ENCODE data around the gene ST6GALNAC3. TPM values are rescaled to one million over a fixed set of nuclear protein-coding genes. Genes with fewer than 3 reads are reported as not detected.

ST6GALNAC3 gene
- total and polyA plus RNA-seq, 2 donors, result 1.2 to 1.8 TPM

GRCh38 chr1:76225526-76225925, 151.0 kb downstream of the ST6GALNAC3 start:
- H3K9me3 ChIP-seq (ENCODE audit: control insufficient read depth in 2 of 2, insufficient read depth in 1 of 2, low read length in 1 of 2), result no peaks in the 10 kb centered on the region
- no peaks in the 10 kb centered on the region for H3K27me3 ChIP-seq (ENCODE audit: control insufficient read depth in 2 of 2, insufficient read depth in 1 of 2, low read length in 1 of 2)
- no peaks in the 10 kb centered on the region for H3K36me3 ChIP-seq (ENCODE audit: control insufficient read depth in 2 of 2, insufficient read depth in 2 of 2, low read length in 1 of 2)
- H3K27ac ChIP-seq (ENCODE audit: low read depth in 1 of 2, low read length in 1 of 2), result no peak overlapping the region
- no peak for DNase-seq (ENCODE audit: low read depth in 6 of 9, low spot score in 9 of 9)
- WGBS, result 89% methylated on average over 1 of the region's 1 CpG
- no peak overlapping the region for H3K4me3 ChIP-seq (ENCODE audit: low read length in 2 of 2)
- H3K4me1 ChIP-seq (ENCODE audit: control insufficient read depth in 2 of 2, insufficient read depth in 2 of 2, low read length in 2 of 2), result peaks cover 16 to 23% of the 10 kb centered on the region in 2 donors

DNA sequence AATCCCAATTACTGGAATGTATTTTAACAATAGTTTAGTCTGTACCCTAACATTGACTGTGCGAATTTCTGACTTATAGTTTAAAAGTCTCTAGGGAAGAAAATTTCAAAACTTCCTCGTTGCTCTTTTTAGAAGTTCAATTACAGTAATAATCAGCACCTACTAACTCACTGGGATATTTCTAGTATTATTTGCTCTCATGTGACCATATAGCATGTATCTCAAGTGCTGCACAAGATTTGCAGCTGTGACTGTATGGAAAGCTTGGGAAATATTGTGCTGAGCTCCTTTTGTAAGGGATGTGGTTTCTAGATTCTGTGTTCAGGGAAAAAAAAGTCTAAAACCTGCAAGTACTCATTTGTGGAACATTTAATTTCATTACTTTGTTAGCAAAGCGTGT, 153.1 kb downstream of the ST6GALNAC3 start:
- Histone ChIP-seq H3K4me1 (ENCODE audit: control insufficient read depth in 2 of 2, insufficient read depth in 2 of 2, low read length in 2 of 2) (peaks cover 16 to 22% of the 10 kb centered on the region in 2 donors), H3K27ac (ENCODE audit: low read depth in 1 of 2, low read length in 1 of 2) (peak overlapping the region; percentile 26 to 74), H3K9me3 (ENCODE audit: control insufficient read depth in 2 of 2, insufficient read depth in 1 of 2, low read length in 1 of 2) (no peaks in the 10 kb centered on the region), H3K27me3 (ENCODE audit: control insufficient read depth in 2 of 2, insufficient read depth in 1 of 2, low read length in 1 of 2) (no peaks in the 10 kb centered on the region), H3K4me3 (ENCODE audit: low read length in 2 of 2) (no peak overlapping the region), H3K36me3 (ENCODE audit: control insufficient read depth in 2 of 2, insufficient read depth in 2 of 2, low read length in 1 of 2) (no peaks in the 10 kb centered on the region)
- DNase-seq (ENCODE audit: low read depth in 6 of 9, low spot score in 9 of 9), result peak in 1 of 9 donors; percentile 32
- 76% methylated on average over 3 of the region's 3 CpGs for WGBS

GRCh38 chr1:76229279-76230005, 154.9 kb downstream of the ST6GALNAC3 start:
- Histone ChIP-seq H3K9me3 (ENCODE audit: control insufficient read depth in 2 of 2, insufficient read depth in 1 of 2, low read length in 1 of 2) (no peaks in the 10 kb centered on the region), H3K27ac (ENCODE audit: low read depth in 1 of 2, low read length in 1 of 2) (peak overlapping the region in 1 of 2 donors; percentile 74), H3K4me1 (ENCODE audit: control insufficient read depth in 2 of 2, insufficient read depth in 2 of 2, low read length in 2 of 2) (peaks cover 16 to 22% of the 10 kb centered on the region in 2 donors), H3K36me3 (ENCODE audit: control insufficient read depth in 2 of 2, insufficient read depth in 2 of 2, low read length in 1 of 2) (no peaks in the 10 kb centered on the region), H3K27me3 (ENCODE audit: control insufficient read depth in 2 of 2, insufficient read depth in 1 of 2, low read length in 1 of 2) (no peaks in the 10 kb centered on the region), H3K4me3 (ENCODE audit: low read length in 2 of 2) (no peak overlapping the region)
- DNase-seq (ENCODE audit: low read depth in 6 of 9, low spot score in 9 of 9), result peak in 1 of 9 donors; percentile 36
- 78% methylated on average over 7 of the region's 7 CpGs for WGBS

GRCh38 chr1:76230842-76231281, 156.3 kb downstream of the ST6GALNAC3 start:
- 95% methylated on average over 2 of the region's 2 CpGs for whole genome bisulfite sequencing
- Histone ChIP-seq H3K4me1 (ENCODE audit: control insufficient read depth in 2 of 2, insufficient read depth in 2 of 2, low read length in 2 of 2) (peaks cover 16 to 22% of the 10 kb centered on the region in 2 donors), H3K9me3 (ENCODE audit: control insufficient read depth in 2 of 2, insufficient read depth in 1 of 2, low read length in 1 of 2) (no peaks in the 10 kb centered on the region), H3K27ac (ENCODE audit: low read depth in 1 of 2, low read length in 1 of 2) (no peak overlapping the region), H3K27me3 (ENCODE audit: control insufficient read depth in 2 of 2, insufficient read depth in 1 of 2, low read length in 1 of 2) (no peaks in the 10 kb centered on the region), H3K4me3 (ENCODE audit: low read length in 2 of 2) (no peak overlapping the region), H3K36me3 (ENCODE audit: control insufficient read depth in 2 of 2, insufficient read depth in 2 of 2, low read length in 1 of 2) (no peaks in the 10 kb centered on the region)
- no peak for DNase-seq (ENCODE audit: low read depth in 6 of 9, low spot score in 9 of 9)

- Histone ChIP-seq H3K9me3 (ENCODE audit: control insufficient read depth in 2 of 2, insufficient read depth in 1 of 2, low read length in 1 of 2) (no peaks in the 10 kb centered on the region), H3K4me1 (ENCODE audit: control insufficient read depth in 2 of 2, insufficient read depth in 2 of 2, low read length in 2 of 2) (peaks cover 16 to 22% of the 10 kb centered on the region in 2 donors), H3K27ac (ENCODE audit: low read depth in 1 of 2, low read length in 1 of 2) (no peak overlapping the region), H3K36me3 (ENCODE audit: control insufficient read depth in 2 of 2, insufficient read depth in 2 of 2, low read length in 1 of 2) (no peaks in the 10 kb centered on the region), H3K27me3 (ENCODE audit: control insufficient read depth in 2 of 2, insufficient read depth in 1 of 2, low read length in 1 of 2) (no peaks in the 10 kb centered on the region), H3K4me3 (ENCODE audit: low read length in 2 of 2) (no peak overlapping the region)
- WGBS, result 87% methylated on average over 4 of the region's 4 CpGs
- no peak for DNase-seq (ENCODE audit: low read depth in 6 of 9, low spot score in 9 of 9)
These were observed 156.8 kb downstream of the ST6GALNAC3 start for GRCh38 chr1:76231320-76231719.

DNA sequence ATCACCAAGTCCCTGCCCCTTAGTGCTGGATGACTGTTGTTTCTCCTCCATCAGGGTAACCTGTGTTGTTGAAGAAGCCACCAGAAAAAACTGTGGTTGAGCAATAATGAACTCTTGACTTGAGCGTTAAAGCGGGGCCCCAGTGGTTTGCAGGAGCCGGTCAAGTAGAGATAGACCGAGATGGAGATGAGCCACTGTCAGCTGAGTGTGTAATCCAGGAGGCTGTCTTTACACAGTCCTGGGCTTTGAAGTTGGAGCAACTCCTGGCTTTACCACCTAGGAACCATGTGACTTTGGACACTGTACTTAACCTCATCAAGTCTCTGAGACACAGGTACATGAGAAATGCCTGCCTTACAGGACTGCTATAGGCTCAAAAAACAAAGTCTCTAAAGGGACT, 158.1 kb downstream of the ST6GALNAC3 start:
- WGBS, result 97% methylated on average over 4 of the region's 4 CpGs

DNA sequence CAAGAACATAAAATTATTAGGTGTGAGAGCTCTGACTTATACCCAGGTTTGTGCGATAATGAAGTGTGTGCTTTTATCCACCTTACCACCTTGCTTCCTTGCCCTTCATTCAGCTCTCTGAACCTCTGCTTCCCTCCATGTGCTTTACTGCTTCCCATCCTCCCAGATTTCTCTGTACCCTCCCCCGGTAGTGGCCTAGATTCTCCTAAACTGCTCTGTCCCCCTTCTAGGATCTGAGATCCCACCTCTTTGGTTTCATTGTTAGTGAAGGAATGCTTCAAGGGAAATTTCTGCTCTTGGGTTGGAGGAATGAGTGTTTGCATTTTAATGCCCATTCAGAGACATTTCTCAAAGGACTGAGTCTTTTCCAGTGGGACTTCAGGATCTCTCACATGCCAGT, 159.5 kb downstream of the ST6GALNAC3 start:
- WGBS, result 93% methylated on average over 2 of the region's 2 CpGs
- H3K27ac ChIP-seq (ENCODE audit: low read depth in 1 of 2, low read length in 1 of 2), result no peak overlapping the region
- no peaks in the 10 kb centered on the region for H3K27me3 ChIP-seq (ENCODE audit: control insufficient read depth in 2 of 2, insufficient read depth in 1 of 2, low read length in 1 of 2)
- no peaks in the 10 kb centered on the region for H3K36me3 ChIP-seq (ENCODE audit: control insufficient read depth in 2 of 2, insufficient read depth in 2 of 2, low read length in 1 of 2)
- no peaks in the 10 kb centered on the region for H3K9me3 ChIP-seq (ENCODE audit: control insufficient read depth in 2 of 2, insufficient read depth in 1 of 2, low read length in 1 of 2)
- DNase-seq (ENCODE audit: low read depth in 6 of 9, low spot score in 9 of 9), result no peak
- no peak overlapping the region for H3K4me3 ChIP-seq (ENCODE audit: low read length in 2 of 2)
- peaks cover 7 to 13% of the 10 kb centered on the region in 2 donors for H3K4me1 ChIP-seq (ENCODE audit: control insufficient read depth in 2 of 2, insufficient read depth in 2 of 2, low read length in 2 of 2)

More for the DNA sequence above, 158.1 kb downstream of the ST6GALNAC3 start:
- Histone ChIP-seq H3K27ac (ENCODE audit: low read depth in 1 of 2, low read length in 1 of 2) (no peak overlapping the region), H3K4me3 (ENCODE audit: low read length in 2 of 2) (no peak overlapping the region), H3K4me1 (ENCODE audit: control insufficient read depth in 2 of 2, insufficient read depth in 2 of 2, low read length in 2 of 2) (peaks cover 11 to 22% of the 10 kb centered on the region in 2 donors), H3K9me3 (ENCODE audit: control insufficient read depth in 2 of 2, insufficient read depth in 1 of 2, low read length in 1 of 2) (no peaks in the 10 kb centered on the region), H3K36me3 (ENCODE audit: control insufficient read depth in 2 of 2, insufficient read depth in 2 of 2, low read length in 1 of 2) (no peaks in the 10 kb centered on the region), H3K27me3 (ENCODE audit: control insufficient read depth in 2 of 2, insufficient read depth in 1 of 2, low read length in 1 of 2) (no peaks in the 10 kb centered on the region)
- no peak for DNase-seq (ENCODE audit: low read depth in 6 of 9, low spot score in 9 of 9)

DNA sequence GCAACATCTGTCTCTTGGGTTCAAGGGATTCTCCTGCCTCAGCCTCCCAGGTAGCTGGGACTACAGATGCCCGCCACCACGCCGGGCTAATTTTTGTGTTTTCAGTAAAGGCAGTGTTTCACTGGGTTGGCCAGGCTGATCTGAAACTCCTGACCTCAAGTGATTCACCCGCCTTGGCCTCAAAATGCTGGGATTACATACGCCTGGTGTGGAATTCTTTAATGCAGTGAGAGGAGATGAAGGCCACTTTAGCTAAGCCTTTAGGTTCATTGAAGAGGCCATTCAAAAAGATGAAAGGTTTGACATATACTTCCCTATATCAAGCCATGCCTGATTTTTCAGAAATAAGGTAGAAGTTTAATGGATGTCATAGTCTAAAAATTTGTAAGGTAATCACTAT, 162.7 kb downstream of the ST6GALNAC3 start:
- no peak overlapping the region for H3K27ac ChIP-seq (ENCODE audit: low read depth in 1 of 2, low read length in 1 of 2)
- DNase-seq (ENCODE audit: low read depth in 6 of 9, low spot score in 9 of 9), result no peak
- no peaks in the 10 kb centered on the region for H3K36me3 ChIP-seq (ENCODE audit: control insufficient read depth in 2 of 2, insufficient read depth in 2 of 2, low read length in 1 of 2)
- WGBS, result 95% methylated on average over 5 of the region's 5 CpGs
- H3K27me3 ChIP-seq (ENCODE audit: control insufficient read depth in 2 of 2, insufficient read depth in 1 of 2, low read length in 1 of 2), result no peaks in the 10 kb centered on the region
- peaks cover 0 to 5% of the 10 kb centered on the region in 2 donors for H3K4me1 ChIP-seq (ENCODE audit: control insufficient read depth in 2 of 2, insufficient read depth in 2 of 2, low read length in 2 of 2)
- no peak overlapping the region for H3K4me3 ChIP-seq (ENCODE audit: low read length in 2 of 2)
- H3K9me3 ChIP-seq (ENCODE audit: control insufficient read depth in 2 of 2, insufficient read depth in 1 of 2, low read length in 1 of 2), result no peaks in the 10 kb centered on the region

DNA sequence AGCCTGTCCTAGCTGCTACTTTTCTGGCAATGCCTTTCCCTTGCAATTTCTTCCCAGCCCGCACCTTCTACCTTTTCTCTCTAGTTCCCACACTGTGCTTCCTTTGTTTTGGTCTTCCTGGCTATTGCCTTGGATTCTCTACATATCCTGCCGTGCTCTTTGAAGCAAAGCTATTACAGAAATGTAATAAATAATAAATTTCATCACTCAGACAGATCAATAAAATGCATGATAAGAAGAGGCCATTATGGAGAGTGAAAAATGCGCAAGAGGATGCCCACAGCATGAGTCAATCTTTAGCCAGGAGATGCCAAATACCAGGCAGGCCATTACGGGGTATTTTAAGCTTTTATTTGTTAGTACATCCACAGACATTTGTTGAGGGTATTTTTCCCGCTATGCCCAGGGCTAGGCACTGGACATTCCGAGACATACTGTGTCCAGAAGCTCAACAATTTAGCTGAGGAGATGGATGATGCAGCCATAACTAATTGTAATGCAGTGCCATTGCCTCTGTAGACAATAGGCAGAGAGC, 163.6 kb downstream of the ST6GALNAC3 start:
- H3K27me3 ChIP-seq (ENCODE audit: control insufficient read depth in 2 of 2, insufficient read depth in 1 of 2, low read length in 1 of 2), result no peaks in the 10 kb centered on the region
- no peaks in the 10 kb centered on the region for H3K36me3 ChIP-seq (ENCODE audit: control insufficient read depth in 2 of 2, insufficient read depth in 2 of 2, low read length in 1 of 2)
- H3K27ac ChIP-seq (ENCODE audit: low read depth in 1 of 2, low read length in 1 of 2), result no peak overlapping the region
- H3K4me3 ChIP-seq (ENCODE audit: low read length in 2 of 2), result no peak overlapping the region
- H3K9me3 ChIP-seq (ENCODE audit: control insufficient read depth in 2 of 2, insufficient read depth in 1 of 2, low read length in 1 of 2), result no peaks in the 10 kb centered on the region
- 97% methylated on average over 6 of the region's 6 CpGs for WGBS
- H3K4me1 ChIP-seq (ENCODE audit: control insufficient read depth in 2 of 2, insufficient read depth in 2 of 2, low read length in 2 of 2), result peaks cover 0 to 5% of the 10 kb centered on the region in 2 donors
- no peak for DNase-seq (ENCODE audit: low read depth in 6 of 9, low spot score in 9 of 9)
